ENCODE results near the gene TMEM258. TPM values are rescaled to one million over a fixed set of nuclear protein-coding genes. Genes with fewer than 3 reads are reported as not detected.

TMEM258 gene
- total RNA-seq, 1 experiment from 2014 or later: 201 TPM

DNA sequence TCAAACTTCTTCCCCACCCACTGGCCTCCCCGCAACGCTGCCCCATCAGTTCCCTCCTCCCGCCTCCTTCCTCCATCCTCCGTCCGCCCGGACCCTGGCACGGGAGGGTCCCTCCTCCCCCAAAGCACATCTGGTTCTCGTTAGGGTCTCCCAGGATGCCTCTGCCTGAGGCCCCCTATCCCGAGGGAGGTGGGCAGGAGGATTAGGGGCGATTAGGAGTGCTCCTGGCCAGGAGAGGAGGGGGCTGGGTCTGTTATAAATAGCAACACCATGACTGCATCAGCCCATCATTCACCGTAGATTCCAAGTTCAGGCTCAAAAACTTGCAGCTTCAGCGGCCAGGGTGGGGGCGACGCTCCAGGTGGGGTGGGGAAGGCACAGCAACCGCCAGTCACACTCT lies 29.6 kb downstream of the TMEM258 start:
- H3K9me3 ChIP-seq (ENCODE audit: control insufficient read depth, low read depth, low read length): no peaks in the 10 kb centered on the region
- no peak overlapping the region for H3K9ac ChIP-seq (ENCODE audit: extremely low read depth, insufficient read length, low read length)
- H3K27ac Mint-ChIP-seq: no peak overlapping the region
- H4K8ac ChIP-seq (replicated peaks; ENCODE audit: insufficient read length, low read depth, low read length): no peak overlapping the region
- H4K20me1 ChIP-seq (ENCODE audit: control insufficient read depth, insufficient read depth, insufficient read length): no peaks in the 10 kb centered on the region
- H3K27me3 ChIP-seq (ENCODE audit: insufficient read depth, low read length): no peaks in the 10 kb centered on the region
- H2BK12ac ChIP-seq (ENCODE audit: insufficient read length, low read depth, low read length): no peak overlapping the region
- H3K4me3 Mint-ChIP-seq: no peak overlapping the region; a peak in 1 of 5 replicates
- no peak overlapping the region for H3T11ph ChIP-seq (ENCODE audit: low read length)
- H4K5ac ChIP-seq (ENCODE audit: insufficient read length, low read depth, low read length): no peak overlapping the region
- H3K56ac ChIP-seq (ENCODE audit: insufficient read length, low read depth, low read length): no peak overlapping the region
- H3K79me2 ChIP-seq (ENCODE audit: insufficient read depth, low read length): no peaks in the 10 kb centered on the region
- no peak overlapping the region for H2AFZ ChIP-seq (ENCODE audit: low read length)
- DNase-seq: no peak
- no CpG with 5 or more reads among the region's 15 CpGs for WGBS (ENCODE audit: extremely low coverage, insufficient read length, low lambda C conversion rate)
- no peak overlapping the region for H3K27ac ChIP-seq (ENCODE audit: insufficient read length, low read depth, low read length)
- H2BK120ac ChIP-seq (ENCODE audit: low read depth, low read length, poor library complexity, severe bottlenecking): no peak overlapping the region
- H3K79me1 ChIP-seq (ENCODE audit: insufficient read depth, low read depth, low read length, poor library complexity, severe bottlenecking): no peaks in the 10 kb centered on the region
- TF ChIP-seq, protein P1, sequence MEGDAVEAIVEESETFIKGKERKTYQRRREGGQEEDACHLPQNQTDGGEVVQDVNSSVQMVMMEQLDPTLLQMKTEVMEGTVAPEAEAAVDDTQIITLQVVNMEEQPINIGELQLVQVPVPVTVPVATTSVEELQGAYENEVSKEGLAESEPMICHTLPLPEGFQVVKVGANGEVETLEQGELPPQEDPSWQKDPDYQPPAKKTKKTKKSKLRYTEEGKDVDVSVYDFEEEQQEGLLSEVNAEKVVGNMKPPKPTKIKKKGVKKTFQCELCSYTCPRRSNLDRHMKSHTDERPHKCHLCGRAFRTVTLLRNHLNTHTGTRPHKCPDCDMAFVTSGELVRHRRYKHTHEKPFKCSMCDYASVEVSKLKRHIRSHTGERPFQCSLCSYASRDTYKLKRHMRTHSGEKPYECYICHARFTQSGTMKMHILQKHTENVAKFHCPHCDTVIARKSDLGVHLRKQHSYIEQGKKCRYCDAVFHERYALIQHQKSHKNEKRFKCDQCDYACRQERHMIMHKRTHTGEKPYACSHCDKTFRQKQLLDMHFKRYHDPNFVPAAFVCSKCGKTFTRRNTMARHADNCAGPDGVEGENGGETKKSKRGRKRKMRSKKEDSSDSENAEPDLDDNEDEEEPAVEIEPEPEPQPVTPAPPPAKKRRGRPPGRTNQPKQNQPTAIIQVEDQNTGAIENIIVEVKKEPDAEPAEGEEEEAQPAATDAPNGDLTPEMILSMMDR (conservative IDR thresholded peaks at IDR 0.05): no peak
- H3K4me1 Mint-ChIP-seq: peaks cover 28 to 45% of the 10 kb centered on the region in 2 experiments
- H3K23me2 ChIP-seq (ENCODE audit: insufficient read length, low read depth, low read length, poor library complexity, severe bottlenecking): no peaks in the 10 kb centered on the region
- no peak overlapping the region for H2BK20ac ChIP-seq (ENCODE audit: low read depth, low read length, poor library complexity, severe bottlenecking)
- H3K23ac ChIP-seq (ENCODE audit: insufficient read length, low read depth, low read length): no peak overlapping the region
- H3K36me3 Mint-ChIP-seq (ENCODE audit: insufficient read depth in 1 of 3, low read depth in 3 of 3): no peaks in the 10 kb centered on the region; a peak in 1 of 7 replicates
- H2BK5ac ChIP-seq (ENCODE audit: insufficient read length, low read length): no peak overlapping the region
- no peak overlapping the region for H3K18ac ChIP-seq (ENCODE audit: insufficient read length, low read depth, low read length)
- no peak overlapping the region for H2BK15ac ChIP-seq (ENCODE audit: low read depth, low read length)
- no peak overlapping the region for H2AK5ac ChIP-seq (ENCODE audit: insufficient read length, low read length)
- no peaks in the 10 kb centered on the region; the same call in 1 of the 2 replicates for H3K4me1 ChIP-seq (ENCODE audit: insufficient read depth, low read length)
- H3K27me3 Mint-ChIP-seq (ENCODE audit: low read depth): no peaks in the 10 kb centered on the region
- no peak overlapping the region for H4K91ac ChIP-seq (ENCODE audit: insufficient read length, low read depth, low read length)
- H3K9me3 Mint-ChIP-seq: no peaks in the 10 kb centered on the region
- H3K14ac ChIP-seq (ENCODE audit: insufficient read depth, low read length): no peak overlapping the region
- H3K4me2 ChIP-seq (ENCODE audit: insufficient read depth, insufficient read length, low read length): no peak overlapping the region
- H3K4ac ChIP-seq (ENCODE audit: low read depth, low read length): no peak overlapping the region
